BE2C (cell line): Measurements from ENCODE around the gene CFAP68. TPM values are rescaled to one million over a fixed set of nuclear protein-coding genes. Genes with fewer than 3 reads are reported as not detected.

Experiments used
- DNase-seq: peaks from one replicate; pipeline ENCODE4 v3.0.0-alpha.2; 2020
- H3K27me3 ChIP-seq: fragments of 250-450 bp; sonication (Bioruptor Pico); 2 replicates; pipeline ENCODE4 v1.5.1; 2020; ENCODE audit warnings: mild to moderate bottlenecking
- H3K36me3 ChIP-seq: fragments of 250-450 bp; sonication (Bioruptor Pico); 2 replicates; pipeline ENCODE4 v1.5.1; 2020; ENCODE audit warnings: mild to moderate bottlenecking
- H3K4me1 ChIP-seq: fragments of 250-450 bp; sonication (Bioruptor Pico); 2 replicates; pipeline ENCODE4 v1.5.1; 2020
- H3K4me3 ChIP-seq: 2 replicates; pipeline ENCODE4 v1.5.1; 2011; ENCODE audit warnings: low read depth, low read length
- H3K9me3 ChIP-seq: fragments of 250-450 bp; sonication (Bioruptor Pico); 2 replicates; pipeline ENCODE4 v1.5.1; 2020
- polyA plus RNA-seq: library from polyadenylated mRNA; unstranded; fragments of >200 nt; gene quantifications from one replicate; pipeline ENCODE4 v1.2.1, GENCODE V29; 2012; ENCODE audit warnings: low read depth, missing spikeins; ENCODE audit not compliant: insufficient read length, insufficient read depth
- TF ChIP-seq, protein P1 (sequence below): IDR thresholded peaks from 2 replicates; pipeline ENCODE4 v1.5.1; 2012; ENCODE audit warnings: mild to moderate bottlenecking, low read depth, low read length

CFAP68 gene, protein sequence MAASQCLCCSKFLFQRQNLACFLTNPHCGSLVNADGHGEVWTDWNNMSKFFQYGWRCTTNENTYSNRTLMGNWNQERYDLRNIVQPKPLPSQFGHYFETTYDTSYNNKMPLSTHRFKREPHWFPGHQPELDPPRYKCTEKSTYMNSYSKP
- 24.8 TPM for polyA plus RNA-seq

DNA sequence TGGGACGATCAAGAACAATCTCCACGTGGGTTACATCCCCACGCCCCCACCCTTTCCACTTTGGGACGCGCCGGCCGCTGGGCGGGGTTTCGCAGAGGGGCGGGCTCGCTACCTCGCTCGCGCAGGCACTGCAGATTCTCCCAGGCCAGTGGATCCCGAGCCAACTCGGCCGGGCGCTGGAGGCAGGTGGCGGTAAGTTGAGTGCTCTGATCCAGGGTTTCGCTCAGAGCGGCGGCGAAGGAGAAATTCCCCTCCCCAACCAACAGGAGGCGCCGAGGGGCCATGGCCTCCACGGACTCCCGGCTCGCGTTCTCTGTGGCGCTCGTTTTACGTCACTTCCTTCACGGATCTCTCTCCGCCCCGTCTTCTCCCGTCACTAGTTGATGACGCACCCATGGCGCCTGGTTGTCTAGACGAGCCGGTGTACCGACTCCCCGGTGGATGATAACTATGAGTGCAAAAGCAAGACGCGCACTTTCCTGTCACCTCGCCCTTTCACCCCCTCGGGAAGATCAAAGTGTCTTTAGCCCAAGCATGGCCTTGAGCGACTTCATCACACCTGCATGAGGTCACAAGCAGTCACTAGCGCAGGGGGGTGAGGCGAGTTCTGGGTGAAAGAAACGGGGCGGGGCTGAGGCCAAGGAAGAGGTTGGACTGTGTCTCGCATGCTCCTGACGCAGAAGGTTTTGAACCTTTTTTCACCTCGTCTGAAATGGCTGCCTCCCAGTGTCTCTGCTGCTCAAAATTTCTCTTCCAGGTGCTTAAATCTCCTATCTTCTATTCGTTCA is at the start of gene CFAP68, which contains the start of gene FDXACB1:
Gene CFAP68, plus strand, starts transcription at position 693 of the 788 bp plus-strand sequence. Its CDS starts 20 bp downstream, at position 713.
Gene FDXACB1, minus strand, starts transcription at position 317 of the 788 bp plus-strand sequence. Its CDS starts 33 bp downstream, at position 284.
- H3K4me1 ChIP-seq: peaks cover 10% of the 10 kb centered on the region; the same call in 1 of the 2 replicates
- no peaks in the 10 kb centered on the region for H3K36me3 ChIP-seq
- peak within 1 kb of the TSS; percentile 90 for H3K4me3 ChIP-seq
- no peaks in the 10 kb centered on the region for H3K9me3 ChIP-seq
- no peaks in the 10 kb centered on the region for H3K27me3 ChIP-seq
- peak; percentile 97 for DNase-seq
- TF ChIP-seq, protein P1, sequence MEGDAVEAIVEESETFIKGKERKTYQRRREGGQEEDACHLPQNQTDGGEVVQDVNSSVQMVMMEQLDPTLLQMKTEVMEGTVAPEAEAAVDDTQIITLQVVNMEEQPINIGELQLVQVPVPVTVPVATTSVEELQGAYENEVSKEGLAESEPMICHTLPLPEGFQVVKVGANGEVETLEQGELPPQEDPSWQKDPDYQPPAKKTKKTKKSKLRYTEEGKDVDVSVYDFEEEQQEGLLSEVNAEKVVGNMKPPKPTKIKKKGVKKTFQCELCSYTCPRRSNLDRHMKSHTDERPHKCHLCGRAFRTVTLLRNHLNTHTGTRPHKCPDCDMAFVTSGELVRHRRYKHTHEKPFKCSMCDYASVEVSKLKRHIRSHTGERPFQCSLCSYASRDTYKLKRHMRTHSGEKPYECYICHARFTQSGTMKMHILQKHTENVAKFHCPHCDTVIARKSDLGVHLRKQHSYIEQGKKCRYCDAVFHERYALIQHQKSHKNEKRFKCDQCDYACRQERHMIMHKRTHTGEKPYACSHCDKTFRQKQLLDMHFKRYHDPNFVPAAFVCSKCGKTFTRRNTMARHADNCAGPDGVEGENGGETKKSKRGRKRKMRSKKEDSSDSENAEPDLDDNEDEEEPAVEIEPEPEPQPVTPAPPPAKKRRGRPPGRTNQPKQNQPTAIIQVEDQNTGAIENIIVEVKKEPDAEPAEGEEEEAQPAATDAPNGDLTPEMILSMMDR: peak; percentile 84

DNA sequence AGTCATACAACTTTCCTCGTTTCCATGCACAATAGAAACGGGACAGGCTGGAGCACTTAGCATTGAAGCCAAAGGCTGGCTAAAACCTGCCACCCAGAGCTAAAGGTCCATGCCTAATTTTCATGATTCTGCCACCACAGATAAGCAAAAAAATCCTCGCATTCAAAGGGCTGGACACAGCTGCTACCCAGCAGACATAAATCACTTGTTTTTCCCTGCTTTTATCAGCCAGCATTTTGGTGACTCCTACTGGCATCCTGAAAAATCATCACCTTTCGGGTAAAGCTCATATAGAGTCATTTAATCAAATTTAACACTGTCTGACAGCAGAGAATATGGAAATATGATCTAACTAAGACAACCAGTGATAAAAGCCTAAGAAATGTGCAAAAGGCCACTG is 45.8 kb upstream of the CFAP68 start:
- DNase-seq: peak; percentile 14
- Histone ChIP-seq H3K36me3 (peaks cover 2% of the 10 kb centered on the region; the same call in 1 of the 2 replicates), H3K4me3 (no peak overlapping the region), H3K27me3 (no peaks in the 10 kb centered on the region), H3K4me1 (peaks cover 6% of the 10 kb centered on the region), H3K9me3 (no peaks in the 10 kb centered on the region)
- TF ChIP-seq, protein P1: peak; percentile 56

DNA sequence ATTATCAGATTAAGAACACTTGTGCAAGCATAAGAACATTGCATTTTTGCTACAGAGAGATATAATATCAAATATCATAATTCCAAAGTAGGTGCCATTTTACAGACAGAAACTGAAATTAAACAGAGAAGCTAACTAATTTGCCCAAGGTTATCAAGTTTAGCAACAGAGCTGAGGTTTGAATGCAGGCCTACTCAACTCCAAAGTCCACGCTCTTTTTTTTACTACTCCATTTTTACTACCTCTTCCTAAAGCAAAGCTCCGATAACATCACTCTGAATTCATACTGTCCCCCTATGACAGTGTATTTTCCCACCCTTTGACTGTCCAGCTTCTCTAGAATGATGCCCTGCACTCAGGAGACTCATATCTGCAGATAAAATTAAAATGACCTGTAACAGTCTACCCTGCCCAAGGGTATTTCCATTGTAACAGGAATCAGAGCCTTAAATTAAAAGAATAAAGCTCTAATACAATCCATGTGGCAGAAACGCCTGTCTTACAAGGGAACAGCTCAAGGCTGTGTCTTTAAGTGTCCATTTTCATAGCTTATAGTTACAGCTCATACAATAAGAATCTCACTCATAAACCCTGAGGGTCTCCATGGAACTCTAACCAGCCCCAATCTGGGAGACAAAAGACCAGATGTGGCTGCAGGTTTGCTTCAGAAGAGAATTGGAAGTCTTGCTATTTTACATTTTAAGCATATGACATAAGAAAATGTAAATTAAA is 44.7 kb upstream of the CFAP68 start:
- Histone ChIP-seq H3K9me3 (no peaks in the 10 kb centered on the region), H3K4me3 (no peak overlapping the region), H3K4me1 (peaks cover 6% of the 10 kb centered on the region), H3K27me3 (no peaks in the 10 kb centered on the region), H3K36me3 (peaks cover 2% of the 10 kb centered on the region; the same call in 1 of the 2 replicates)
- no peak for DNase-seq
- TF ChIP-seq, protein P1: no peak

DNA sequence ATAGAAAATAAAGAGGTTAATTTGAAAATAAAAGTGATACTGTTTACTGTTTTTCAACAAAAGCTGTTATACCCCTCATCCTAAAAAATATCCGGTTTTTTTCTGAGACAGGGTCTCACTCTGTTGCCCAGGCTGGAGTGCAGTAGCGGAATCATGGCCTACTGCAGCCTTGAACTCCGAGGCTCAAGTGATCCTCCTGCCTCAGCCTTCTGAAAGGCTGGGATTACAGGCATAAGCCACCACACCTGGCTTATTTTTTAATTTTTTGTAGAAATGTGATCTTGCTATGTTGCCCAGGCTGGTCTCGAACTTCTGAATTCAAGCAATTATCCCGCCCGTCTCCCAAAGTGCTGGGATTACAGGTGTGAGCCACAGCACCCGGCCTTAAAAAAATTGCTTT is 43.7 kb upstream of the CFAP68 start:
- no peaks in the 10 kb centered on the region for H3K27me3 ChIP-seq
- H3K4me3 ChIP-seq: no peak overlapping the region
- no peak for DNase-seq
- H3K4me1 ChIP-seq: peaks cover 6% of the 10 kb centered on the region
- TF ChIP-seq, protein P1: no peak
- H3K9me3 ChIP-seq: no peaks in the 10 kb centered on the region
- peaks cover 2% of the 10 kb centered on the region; the same call in 1 of the 2 replicates for H3K36me3 ChIP-seq

DNA sequence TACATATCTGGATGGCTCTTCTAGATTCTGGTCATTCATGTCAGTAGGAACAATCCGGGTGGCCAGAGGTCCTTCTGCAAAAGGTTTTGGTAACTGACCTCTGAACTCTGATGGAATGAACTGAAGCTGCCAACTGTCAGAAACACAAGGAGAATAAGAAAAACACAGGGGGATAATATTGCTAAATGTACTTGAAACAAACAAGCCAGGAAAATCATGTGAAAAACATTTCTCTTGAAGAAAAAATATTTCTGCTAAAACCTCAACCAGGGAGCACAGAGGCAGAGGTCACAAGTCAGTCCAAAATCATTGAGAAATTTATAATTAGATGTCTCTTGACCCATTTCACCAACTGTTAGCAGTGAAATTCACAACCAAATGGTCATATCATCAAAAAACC is 43.2 kb upstream of the CFAP68 start:
- peaks cover 6% of the 10 kb centered on the region for H3K4me1 ChIP-seq
- TF ChIP-seq, protein P1: no peak
- H3K27me3 ChIP-seq: no peaks in the 10 kb centered on the region
- no peak overlapping the region for H3K4me3 ChIP-seq
- H3K36me3 ChIP-seq: peaks cover 2% of the 10 kb centered on the region; the same call in 1 of the 2 replicates
- DNase-seq: no peak
- H3K9me3 ChIP-seq: no peaks in the 10 kb centered on the region
